B cell (primary cell): Measurements from ENCODE around the gene NTPCR. TPM values are rescaled to one million over a fixed set of nuclear protein-coding genes. Genes with fewer than 3 reads are reported as not detected.

Experiments
- ATAC-seq: fragments of 200-7000 bp; cut with Tn5 transposase; one replicate; pipeline ENCODE4 v1.10.0; 2021; ENCODE audit warnings: low read depth, mild to moderate bottlenecking, moderate number of reproducible peaks, moderate library complexity
- CTCF ChIA-PET: fragments of 350-600 bp; sonication (Branson Sonifier 250); formaldehyde crosslinking; loops from one replicate; lab custom pipeline; 2021; ENCODE audit warnings: antibody characterized with exemption, inconsistent platforms; lab: Charles Lee
- POLR2A ChIA-PET: fragments of 350-600 bp; sonication (Branson Sonifier 250); formaldehyde crosslinking; loops from one replicate; lab custom pipeline; 2021; ENCODE audit warnings: antibody characterized with exemption; lab: Charles Lee
- DNase-seq: peaks from one replicate; pipeline ENCODE4 v3.0.0; 2013
- H2AFZ ChIP-seq: 2 replicates; pipeline ENCODE4 v1.6.1; 2012; ENCODE audit warnings: mild to moderate bottlenecking, low read depth, low read length; ENCODE audit not compliant: insufficient read depth, poor library complexity, severe bottlenecking
- H3K27ac ChIP-seq, 2 donors: 1 replicate in 1 of 2; 2 replicates in 1 of 2; pipeline ENCODE4 v1.5.1; 2012 to 2013; ENCODE audit warnings: low read length in 2 of 2, mild to moderate bottlenecking in 2 of 2, moderate library complexity in 1 of 2
- H3K27me3 ChIP-seq, 4 experiments: fragments of 200-600 bp in 1 of 4; sonication (generic) in 1 of 4; replicated peaks in 1 of 4; 1 replicate in 2 of 4; 2 replicates in 2 of 4; pipeline versions ENCODE4 v1.6.1 to v1.7.0; 2013 to 2016; ENCODE audit warnings: low read length in 3 of 4, mild to moderate bottlenecking in 2 of 4, mixed read lengths in 1 of 4, moderate library complexity in 1 of 4; ENCODE audit not compliant: insufficient read depth in 4 of 4, control insufficient read depth in 3 of 4; ENCODE audit errors: control extremely low read depth in 1 of 4
- H3K36me3 ChIP-seq, 2 experiments: replicated peaks in 1 of 2; 1 replicate in 1 of 2; 2 replicates in 1 of 2; pipeline versions ENCODE4 v1.6.1 to v1.7.1; 2013; ENCODE audit warnings: low read length in 1 of 2; ENCODE audit not compliant: insufficient read depth in 2 of 2, control insufficient read depth in 1 of 2; ENCODE audit errors: control extremely low read depth in 1 of 2, extremely low read depth in 1 of 2
- H3K4me1 ChIP-seq, 2 donors: fragments of 200-600 bp in 1 of 2; sonication (generic) in 1 of 2; 1 replicate in 1 of 2; 2 replicates in 1 of 2; pipeline versions ENCODE4 v1.5.1 to v1.6.1; 2013 to 2017; ENCODE audit warnings: low read length in 2 of 2; ENCODE audit not compliant: control insufficient read depth in 2 of 2, insufficient read depth in 2 of 2
- H3K4me2 ChIP-seq: replicated peaks from 2 replicates; pipeline ENCODE3; 2012; ENCODE audit warnings: mild to moderate bottlenecking, low read depth, low read length; ENCODE audit not compliant: poor library complexity, severe bottlenecking
- H3K4me3 ChIP-seq, 5 experiments: fragments of 200-600 bp in 1 of 5; sonication (generic) in 1 of 5; 1 replicate in 3 of 5; 2 replicates in 2 of 5; pipeline versions ENCODE4 v1.5.1 to v1.7.0; 2011 to 2016; ENCODE audit warnings: low read length in 4 of 5, mild to moderate bottlenecking in 4 of 5, low read depth in 2 of 5, control low read depth in 1 of 5, moderate library complexity in 1 of 5; ENCODE audit not compliant: insufficient read depth in 1 of 5; ENCODE audit errors: control extremely low read depth in 1 of 5, extremely low read depth in 1 of 5
- H3K79me2 ChIP-seq: fragments of 200-600 bp; sonication (generic); one replicate; pipeline ENCODE4 v1.6.0; 2016; ENCODE audit warnings: low read length; ENCODE audit not compliant: control insufficient read depth, insufficient read depth
- H3K9ac ChIP-seq: fragments of 200-600 bp; sonication (generic); 2 replicates; pipeline ENCODE4 v1.6.1; 2017; ENCODE audit warnings: mild to moderate bottlenecking, low read length, moderate library complexity
- H3K9me3 ChIP-seq, 3 donors: one replicate each; pipeline versions ENCODE4 v1.6.1 to v1.7.1; 2013; ENCODE audit warnings: low read length in 2 of 3; ENCODE audit not compliant: control insufficient read depth in 2 of 3, insufficient read depth in 1 of 3; ENCODE audit errors: control extremely low read depth in 1 of 3
- H4K20me1 ChIP-seq: 2 replicates; pipeline ENCODE4 v1.6.0; 2012; ENCODE audit warnings: mild to moderate bottlenecking, low read length; ENCODE audit not compliant: insufficient read depth, control insufficient read depth, poor library complexity, severe bottlenecking
- H3K27ac Mint-ChIP-seq: one replicate; pipeline ENCODE4 v1.8.0; 2021; ENCODE audit warnings: mixed read lengths
- H3K27me3 Mint-ChIP-seq: one replicate; pipeline ENCODE4 v1.8.0; 2021; ENCODE audit warnings: mixed read lengths
- H3K4me1 Mint-ChIP-seq: one replicate; pipeline ENCODE4 v1.8.0; 2021; ENCODE audit warnings: mixed read lengths
- H3K4me3 Mint-ChIP-seq: one replicate; pipeline ENCODE4 v1.8.0; 2021; ENCODE audit warnings: mixed read lengths
- H3K9me3 Mint-ChIP-seq: one replicate; pipeline ENCODE4 v1.8.0; 2022; ENCODE audit warnings: mixed read lengths; ENCODE audit not compliant: insufficient read depth
- EZH2 ChIP-seq: IDR thresholded peaks from 2 replicates; pipeline ENCODE4 v1.6.1; 2012; ENCODE audit warnings: borderline replicate concordance, low read depth, mild to moderate bottlenecking, moderate library complexity, low read length; ENCODE audit not compliant: insufficient read depth, poor library complexity, severe bottlenecking
- WGBS: methylation state at CpG from one replicate; pipeline ENCODE4 v1.1.5; 2013; ENCODE audit warnings: missing lambda C conversion rate; ENCODE audit not compliant: insufficient coverage; 5-methylcytosine and 5-hydroxymethylcytosine counted together
- intact Hi-C: fragments of 100-400 bp; cut with micrococcal nuclease; formaldehyde crosslinking; loops from one replicate; pipeline ENCODE4 v1.10.0; 2022
- polyA plus RNA-seq: library from polyadenylated mRNA; depleted of rRNA; stranded (reverse); fragments of >200 nt; gene quantifications from 2 replicates; pipeline ENCODE4 v1.2.3, GENCODE V29; 2012
- total RNA-seq, 2 donors: library from RNA; stranded (reverse); fragments of 120-200 nt in 1 of 2; gene quantifications; 1 replicate in 1 of 2; 2 replicates in 1 of 2; pipeline versions ENCODE4 v1.2.3 to v1.2.4, GENCODE V29; 2013 to 2022
- TF ChIP-seq, protein P1 (sequence below): fragments of 200-600 bp; IDR thresholded peaks from one replicate; pipeline ENCODE4 v1.8.0; 2022; ENCODE audit warnings: antibody characterized with exemption, mild to moderate bottlenecking

Gene NTPCR
- total and polyA plus RNA-seq, 2 donors (not counting 1 experiment from before 2014, with no cell fraction given), result 7.6 to 16.5 TPM

DNA sequence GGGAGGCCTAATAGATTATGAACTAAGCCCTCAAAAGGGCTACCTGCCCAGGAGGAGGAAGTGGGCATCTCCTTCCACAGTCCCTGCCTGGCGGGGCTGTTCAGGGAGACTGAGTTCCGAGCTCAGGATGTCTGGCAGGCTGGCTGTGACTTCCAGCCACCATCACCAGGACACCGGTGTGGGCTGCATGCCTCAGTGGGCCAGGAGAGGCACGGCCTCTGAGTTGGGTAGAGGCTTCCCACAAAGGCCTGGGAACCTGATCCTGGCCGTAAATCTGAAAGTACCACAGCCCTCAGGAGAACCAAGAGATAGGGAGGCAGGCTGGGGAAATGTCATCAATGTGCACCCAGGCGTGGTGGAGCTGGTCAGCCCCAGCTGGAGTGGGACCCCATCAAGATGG, 29.1 kb downstream of the NTPCR start:
- Mint-ChIP-seq H3K27ac (no peak overlapping the region), H3K4me1 (peaks cover 7% of the 10 kb centered on the region), H3K9me3 (no peaks in the 10 kb centered on the region), H3K27me3 (no peaks in the 10 kb centered on the region), H3K4me3 (no peak overlapping the region)
- Histone ChIP-seq H3K4me2 (no peak overlapping the region), H2AFZ (no peak overlapping the region), H3K27me3 (no peaks in the 10 kb centered on the region), H3K4me1 (peaks cover 4 to 10% of the 10 kb centered on the region in 2 donors), H3K9me3 (no peaks in the 10 kb centered on the region), H3K79me2 (no peaks in the 10 kb centered on the region), H3K9ac (no peak overlapping the region), H3K27ac (no peak overlapping the region), H3K4me3 (no peak overlapping the region), H3K36me3 (peaks cover 0 to 17% of the 10 kb centered on the region in 2 experiments), H4K20me1 (no peaks in the 10 kb centered on the region)
- ChIA-PET CTCF (no interaction called here), POLR2A (no interaction called here)
- 98% methylated on average over 6 of the region's 6 CpGs for WGBS
- ATAC-seq (no peak), DNase-seq (no peak)
- TF ChIP-seq EZH2, result no peak
- TF ChIP-seq, protein P1, sequence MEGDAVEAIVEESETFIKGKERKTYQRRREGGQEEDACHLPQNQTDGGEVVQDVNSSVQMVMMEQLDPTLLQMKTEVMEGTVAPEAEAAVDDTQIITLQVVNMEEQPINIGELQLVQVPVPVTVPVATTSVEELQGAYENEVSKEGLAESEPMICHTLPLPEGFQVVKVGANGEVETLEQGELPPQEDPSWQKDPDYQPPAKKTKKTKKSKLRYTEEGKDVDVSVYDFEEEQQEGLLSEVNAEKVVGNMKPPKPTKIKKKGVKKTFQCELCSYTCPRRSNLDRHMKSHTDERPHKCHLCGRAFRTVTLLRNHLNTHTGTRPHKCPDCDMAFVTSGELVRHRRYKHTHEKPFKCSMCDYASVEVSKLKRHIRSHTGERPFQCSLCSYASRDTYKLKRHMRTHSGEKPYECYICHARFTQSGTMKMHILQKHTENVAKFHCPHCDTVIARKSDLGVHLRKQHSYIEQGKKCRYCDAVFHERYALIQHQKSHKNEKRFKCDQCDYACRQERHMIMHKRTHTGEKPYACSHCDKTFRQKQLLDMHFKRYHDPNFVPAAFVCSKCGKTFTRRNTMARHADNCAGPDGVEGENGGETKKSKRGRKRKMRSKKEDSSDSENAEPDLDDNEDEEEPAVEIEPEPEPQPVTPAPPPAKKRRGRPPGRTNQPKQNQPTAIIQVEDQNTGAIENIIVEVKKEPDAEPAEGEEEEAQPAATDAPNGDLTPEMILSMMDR, result no peak
- intact Hi-C loops, result no loop called here

DNA sequence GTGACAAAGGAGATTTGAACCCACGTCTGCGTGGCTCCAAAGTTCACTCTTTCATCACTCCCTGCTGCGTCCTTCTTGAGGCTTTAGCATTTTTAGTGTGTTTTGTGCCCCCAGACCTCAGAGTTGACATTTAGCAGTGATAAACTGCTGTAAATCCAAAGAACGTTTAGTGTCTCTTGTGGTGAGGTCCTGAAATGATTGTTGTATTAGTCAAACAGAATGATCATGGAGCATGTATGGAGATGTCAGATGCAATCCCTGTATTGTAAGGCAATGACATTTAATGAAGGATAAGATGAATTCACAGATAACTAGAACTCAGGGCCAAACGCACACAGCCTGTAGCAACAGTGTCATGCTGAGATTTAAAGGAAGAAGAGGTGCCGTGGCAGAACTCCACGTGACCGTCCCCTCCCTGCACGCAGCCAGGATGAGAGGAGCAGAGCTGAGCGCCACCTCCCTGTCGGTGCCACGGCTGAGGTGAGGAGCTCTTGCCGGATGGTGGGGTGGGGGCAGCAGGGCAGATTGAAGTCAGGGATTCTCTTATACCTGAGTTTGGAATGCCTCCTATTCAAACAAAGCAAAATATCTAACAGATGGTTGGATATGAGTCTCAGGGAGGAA, 30.1 kb downstream of the NTPCR start:
- Histone ChIP-seq H3K4me2 (no peak overlapping the region), H3K27ac (no peak overlapping the region), H3K79me2 (no peaks in the 10 kb centered on the region), H3K9ac (no peak overlapping the region), H3K9me3 (no peaks in the 10 kb centered on the region), H4K20me1 (no peaks in the 10 kb centered on the region), H3K4me3 (no peak overlapping the region), H3K36me3 (peaks cover 0 to 11% of the 10 kb centered on the region in 2 experiments), H2AFZ (no peak overlapping the region), H3K4me1 (peaks cover 4 to 10% of the 10 kb centered on the region in 2 donors), H3K27me3 (no peaks in the 10 kb centered on the region)
- ATAC-seq, result no peak
- Mint-ChIP-seq H3K27me3 (no peaks in the 10 kb centered on the region), H3K4me3 (no peak overlapping the region), H3K9me3 (no peaks in the 10 kb centered on the region), H3K4me1 (peaks cover 7% of the 10 kb centered on the region), H3K27ac (no peak overlapping the region)
- no peak for DNase-seq
- 97% methylated on average over 6 of the region's 13 CpGs for WGBS
- POLR2A ChIA-PET, result no interaction called here
- intact Hi-C loops, result no loop called here
- CTCF ChIA-PET, result no interaction called here
- TF ChIP-seq, protein P1, result no peak
- no peak for TF ChIP-seq EZH2
